ENCODE data around the gene KCNMA1.

Gene KCNMA1

GRCh38 chr10:77442699-77443189 lies 194.9 kb downstream of the KCNMA1 start:
- H3K4me3 ChIP-seq (ENCODE audit: low read depth, low read length), result no peak overlapping the region
- TF ChIP-seq CTCF (IDR thresholded peaks at IDR 0.05; ENCODE audit: low read depth, low read length), result no peak
- in situ Hi-C loops (cut with HindIII; ENCODE audit: low sequenced_read_pairs), result no loop called here
- DNase-seq (ENCODE audit: low read depth, low spot score), result no peak

GRCh38 chr10:77441353-77442166 lies 196.0 kb downstream of the KCNMA1 start:
- in situ Hi-C loops (cut with HindIII; ENCODE audit: low sequenced_read_pairs), result no loop called here
- TF ChIP-seq CTCF (IDR thresholded peaks at IDR 0.05; ENCODE audit: low read depth, low read length), result no peak
- no peak overlapping the region for H3K4me3 ChIP-seq (ENCODE audit: low read depth, low read length)
- no peak for DNase-seq (ENCODE audit: low read depth, low spot score)

- in situ Hi-C loops (cut with HindIII; ENCODE audit: low sequenced_read_pairs), result no loop called here
- no peak overlapping the region for H3K4me3 ChIP-seq (ENCODE audit: low read depth, low read length)
- peak; percentile 20 for DNase-seq (ENCODE audit: low read depth, low spot score)
- TF ChIP-seq CTCF (IDR thresholded peaks at IDR 0.05; ENCODE audit: low read depth, low read length), result no peak
Observed at GRCh38 chr10:77436257-77436975, 201.2 kb downstream of the KCNMA1 start.

GRCh38 chr10:77433546-77433945 lies 204.1 kb downstream of the KCNMA1 start:
- H3K4me3 ChIP-seq (ENCODE audit: low read depth, low read length), result no peak overlapping the region
- in situ Hi-C loops (cut with HindIII; ENCODE audit: low sequenced_read_pairs), result no loop called here
- no peak for TF ChIP-seq CTCF (IDR thresholded peaks at IDR 0.05; ENCODE audit: low read depth, low read length)
- DNase-seq (ENCODE audit: low read depth, low spot score), result no peak

GRCh38 chr10:77431980-77432797 lies 205.4 kb downstream of the KCNMA1 start:
- no peak for DNase-seq (ENCODE audit: low read depth, low spot score)
- H3K4me3 ChIP-seq (ENCODE audit: low read depth, low read length), result no peak overlapping the region
- TF ChIP-seq CTCF (IDR thresholded peaks at IDR 0.05; ENCODE audit: low read depth, low read length), result no peak
- in situ Hi-C loops (cut with HindIII; ENCODE audit: low sequenced_read_pairs), result no loop called here

- no peak overlapping the region for H3K4me3 ChIP-seq (ENCODE audit: low read depth, low read length)
- TF ChIP-seq CTCF (IDR thresholded peaks at IDR 0.05; ENCODE audit: low read depth, low read length), result peak; percentile 16
- DNase-seq (ENCODE audit: low read depth, low spot score), result no peak
- in situ Hi-C loops (cut with HindIII; ENCODE audit: low sequenced_read_pairs), result no loop called here
Observed at GRCh38 chr10:77431209-77431611, 206.4 kb downstream of the KCNMA1 start.
